Right hindlimb (tissue), 1 donor: ENCODE results near the gene BANF1.
"Not testable (repeated sequence)": the region's sequence is repeated elsewhere in the genome, so short reads cannot be mapped to it uniquely, and the experiment has no call there.

Source experiments
- DNase-seq: peaks from one replicate; pipeline ENCODE4 v3.0.0-alpha.2; 2018

Gene BANF1

GRCh38 chr11:65978391-65979238, 23.7 kb upstream of the BANF1 start:
- DNase-seq: no peak

GRCh38 chr11:65979261-65979759, 23.0 kb upstream of the BANF1 start:
- no peak for DNase-seq

GRCh38 chr11:65981101-65981740, 21.1 kb upstream of the BANF1 start:
- no peak for DNase-seq

DNA sequence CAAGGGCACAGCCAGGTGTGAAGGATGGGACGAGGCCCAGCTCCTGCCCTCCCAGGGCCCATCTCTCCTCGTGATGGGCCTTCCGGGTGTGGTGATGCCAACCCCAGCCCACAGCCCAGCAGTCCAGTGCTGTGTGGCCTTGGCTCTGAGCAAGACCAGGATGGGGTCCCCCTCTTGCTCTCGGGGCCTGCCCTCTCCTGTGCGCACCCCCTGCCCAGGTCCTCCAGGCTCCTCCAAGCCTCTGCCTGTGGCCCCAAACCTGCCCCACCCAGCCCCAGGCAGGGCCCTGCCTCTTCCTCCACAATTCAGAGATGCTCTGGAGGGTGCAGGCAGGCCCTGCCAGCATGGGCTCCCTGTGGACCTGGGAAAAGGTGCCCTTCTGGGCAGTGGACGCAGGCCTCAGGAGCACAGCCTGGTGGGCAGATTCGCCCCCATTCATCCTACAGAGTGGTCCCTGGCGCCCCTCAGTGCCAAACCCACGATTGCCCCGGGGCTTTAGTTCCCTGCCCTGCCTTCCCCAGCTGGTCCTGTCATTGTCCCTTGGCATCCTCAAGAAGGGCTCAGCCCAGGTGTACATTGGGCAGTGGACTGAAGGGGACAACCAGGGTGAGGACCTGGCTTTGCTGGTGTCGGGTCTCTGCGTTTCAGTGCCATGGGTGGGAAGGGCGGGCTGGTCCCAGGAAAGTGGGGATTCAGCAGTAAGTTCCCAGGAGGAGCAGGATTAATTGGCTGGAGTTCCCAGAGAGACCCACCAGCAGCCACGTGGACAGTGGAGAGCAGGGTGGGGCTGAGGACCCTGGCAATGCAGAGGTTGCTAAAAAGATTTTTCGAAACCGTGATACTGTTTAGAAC, 20.1 kb upstream of the BANF1 start:
- DNase-seq: no peak

- DNase-seq: no peak
These were observed 19.3 kb upstream of the BANF1 start for GRCh38 chr11:65982824-65983588.

DNA sequence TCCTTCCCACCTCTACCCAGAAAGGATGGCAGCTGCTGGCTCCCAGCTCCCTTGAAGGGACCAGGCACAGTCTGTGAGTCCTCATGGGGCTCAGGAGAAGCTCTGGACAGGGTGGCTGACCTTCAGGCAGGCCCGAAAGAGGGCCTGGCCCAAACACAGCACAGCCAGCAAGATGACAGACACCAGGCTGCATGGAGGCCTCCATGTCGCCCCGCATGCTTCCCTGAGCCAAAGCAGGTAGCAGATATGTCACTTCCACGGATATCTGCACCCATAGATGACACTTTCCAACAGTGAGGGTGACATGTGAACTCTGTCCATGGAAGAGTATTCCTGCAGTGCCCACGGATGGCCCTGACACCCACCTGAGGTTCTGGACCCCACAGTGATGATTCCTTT, 18.7 kb upstream of the BANF1 start:
- no peak for DNase-seq

DNA sequence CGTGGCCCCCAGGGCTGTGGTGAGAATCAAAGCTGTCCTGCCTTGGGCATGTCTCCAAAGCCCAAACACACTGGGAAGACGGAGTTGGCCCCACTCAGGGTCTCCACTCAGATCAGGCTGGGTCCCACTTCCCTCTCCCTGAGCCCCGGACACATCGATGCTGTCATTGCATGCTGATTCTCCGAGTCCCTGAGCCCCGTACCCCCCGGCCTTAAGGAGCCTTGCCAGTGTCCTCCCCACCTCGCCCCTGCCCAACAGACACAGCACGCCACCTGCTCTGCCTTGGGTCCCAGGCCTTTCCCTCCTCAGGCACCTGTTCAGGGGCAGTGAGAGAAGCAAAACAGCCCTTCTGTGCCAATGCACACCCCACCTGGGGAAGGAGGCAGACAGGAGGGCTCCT, 15.0 kb upstream of the BANF1 start:
- DNase-seq: no peak

DNA sequence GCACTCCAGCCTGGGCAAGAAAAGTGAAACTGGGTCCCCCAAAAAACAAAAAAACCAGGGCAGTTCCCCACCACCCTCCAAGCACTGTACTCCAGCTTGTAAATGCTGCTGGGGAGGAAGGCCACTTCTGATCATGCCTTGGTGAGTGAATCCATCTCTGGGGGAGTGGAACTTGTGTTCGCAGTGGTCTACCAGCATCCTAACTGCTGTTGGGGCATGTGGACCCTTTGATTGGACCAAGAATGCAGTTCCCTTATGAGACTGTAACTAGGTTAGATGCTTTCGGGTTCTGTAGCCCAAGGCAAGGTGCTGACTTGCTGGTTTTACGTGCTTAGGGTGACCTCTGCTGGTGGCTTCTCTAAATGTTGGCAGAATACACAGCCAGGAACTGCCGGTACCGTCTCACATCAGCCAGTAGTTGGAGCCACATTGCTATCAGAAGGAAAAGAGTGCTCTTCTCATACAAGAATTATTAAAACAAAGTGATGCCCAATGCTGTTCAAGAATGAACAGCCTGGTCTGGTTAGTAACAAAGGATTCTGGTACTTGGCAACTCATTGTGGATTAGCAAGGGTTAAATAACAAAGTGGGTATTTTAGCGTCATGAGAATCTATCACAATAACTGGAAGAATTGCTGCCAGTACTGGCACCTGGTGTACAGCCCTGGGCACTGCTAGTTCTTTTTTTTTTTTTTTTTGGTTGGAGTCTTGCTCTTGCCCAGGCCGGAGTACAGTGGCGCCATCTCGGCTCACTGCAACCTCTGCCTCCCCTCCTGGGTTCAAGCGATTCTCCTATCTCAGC, 13.3 kb upstream of the BANF1 start:
- DNase-seq: peak; percentile 94

GRCh38 chr11:65992056-65992455, 10.2 kb upstream of the BANF1 start:
- no peak for DNase-seq

DNA sequence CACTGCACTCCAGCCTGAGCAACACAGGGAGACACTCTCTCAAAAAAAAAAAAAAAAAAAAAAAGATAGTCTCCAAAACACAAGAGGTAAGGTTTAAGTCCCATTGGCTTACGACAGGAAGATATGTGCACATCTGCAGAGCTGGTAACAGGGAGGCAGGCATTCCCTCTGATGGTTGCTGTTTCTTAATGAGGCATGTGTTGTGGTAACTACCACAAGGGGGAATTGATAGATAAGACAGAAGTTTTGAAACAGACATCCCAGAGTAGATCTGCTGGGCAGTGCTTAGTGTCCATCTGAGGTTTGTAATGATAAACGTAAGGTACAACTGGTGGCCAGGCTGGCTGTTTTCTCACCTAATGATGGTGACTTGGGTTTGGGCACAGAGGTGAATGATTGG, 5.0 kb upstream of the BANF1 start:
- DNase-seq: no peak

DNA sequence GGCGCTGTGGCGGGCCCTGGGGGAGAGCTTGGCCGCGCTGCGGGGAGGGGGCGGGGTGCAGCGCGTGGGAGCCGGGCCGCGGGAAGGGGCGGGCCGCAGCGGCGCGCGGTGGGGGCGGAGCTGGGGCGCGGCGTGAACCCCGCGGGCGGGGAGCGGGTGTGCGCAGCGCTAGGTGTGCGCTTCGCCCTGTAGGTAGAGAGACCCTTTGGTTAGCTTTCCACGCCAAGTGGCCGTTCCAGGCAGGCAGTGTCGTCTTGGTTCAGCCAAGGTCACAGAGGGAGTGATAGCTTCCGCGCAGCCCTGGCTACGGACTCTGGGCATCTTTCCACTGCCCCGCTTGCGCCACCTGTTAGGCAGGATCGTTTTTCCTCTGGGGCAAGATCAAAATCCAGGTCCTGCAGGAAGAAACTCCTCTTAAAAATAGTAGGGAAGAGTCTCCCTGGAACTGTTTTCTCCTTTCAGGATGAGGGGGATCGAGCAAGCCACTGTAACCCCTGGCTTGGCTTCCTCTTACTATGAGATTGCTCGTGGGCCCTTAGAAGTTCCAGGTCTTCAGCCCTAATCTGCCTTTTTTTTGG, 434 bp downstream of the BANF1 start:
- peak; percentile 65 for DNase-seq

DNA sequence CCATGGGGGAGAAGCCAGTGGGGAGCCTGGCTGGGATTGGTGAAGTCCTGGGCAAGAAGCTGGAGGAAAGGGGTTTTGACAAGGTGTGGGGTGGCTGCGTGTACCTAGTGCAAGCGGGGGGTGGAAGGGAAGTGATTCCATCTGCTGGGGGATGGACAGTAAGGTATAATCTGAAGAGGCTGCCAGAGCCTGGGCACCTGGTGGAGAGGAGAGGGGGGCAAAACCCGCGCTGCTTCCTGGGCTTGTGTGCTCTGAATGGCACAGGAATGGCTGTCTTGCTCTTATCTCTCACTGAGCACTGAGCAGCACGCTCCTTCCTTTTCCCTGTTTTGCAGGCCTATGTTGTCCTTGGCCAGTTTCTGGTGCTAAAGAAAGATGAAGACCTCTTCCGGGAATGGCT, 988 bp downstream of the BANF1 start:
- no peak for DNase-seq

DNA sequence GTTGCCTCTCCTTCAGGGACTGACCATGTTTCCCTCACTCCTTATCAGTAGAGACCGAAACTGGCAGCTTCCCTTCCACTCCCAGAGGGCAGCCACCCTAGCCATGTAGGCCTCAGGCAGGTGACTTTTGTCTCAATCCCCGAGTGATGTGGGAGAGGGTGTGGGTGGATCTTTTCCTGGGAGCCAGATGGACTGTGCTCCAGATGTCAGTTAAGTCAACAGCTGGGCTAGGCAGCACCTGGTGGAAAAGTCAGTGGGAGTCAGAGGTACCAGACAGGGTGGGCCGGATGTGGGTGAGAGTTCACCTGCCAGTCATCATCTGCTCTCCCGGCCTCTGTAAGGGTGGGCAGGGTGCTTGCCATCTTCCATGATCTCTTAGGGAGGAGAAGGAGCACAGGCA, 1.9 kb downstream of the BANF1 start:
- no peak for DNase-seq

GRCh38 chr11:66006134-66006890, 4.0 kb downstream of the BANF1 start:
- DNase-seq: no peak

DNA sequence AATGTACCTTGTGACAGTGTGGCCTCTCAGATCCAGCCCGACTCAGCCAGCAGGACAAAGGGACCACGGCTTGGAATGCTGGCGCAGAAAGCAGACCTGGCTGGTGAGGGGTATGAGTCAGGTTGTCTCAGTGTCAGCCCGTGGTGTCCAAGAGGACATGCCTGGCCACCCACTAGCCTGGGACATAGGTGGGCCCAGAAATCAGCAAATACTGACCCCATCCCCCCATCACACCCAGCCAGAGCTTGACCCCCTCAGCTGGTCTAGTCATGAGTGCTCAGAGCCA, 4.5 kb downstream of the BANF1 start:
- DNase-seq: no peak

DNA sequence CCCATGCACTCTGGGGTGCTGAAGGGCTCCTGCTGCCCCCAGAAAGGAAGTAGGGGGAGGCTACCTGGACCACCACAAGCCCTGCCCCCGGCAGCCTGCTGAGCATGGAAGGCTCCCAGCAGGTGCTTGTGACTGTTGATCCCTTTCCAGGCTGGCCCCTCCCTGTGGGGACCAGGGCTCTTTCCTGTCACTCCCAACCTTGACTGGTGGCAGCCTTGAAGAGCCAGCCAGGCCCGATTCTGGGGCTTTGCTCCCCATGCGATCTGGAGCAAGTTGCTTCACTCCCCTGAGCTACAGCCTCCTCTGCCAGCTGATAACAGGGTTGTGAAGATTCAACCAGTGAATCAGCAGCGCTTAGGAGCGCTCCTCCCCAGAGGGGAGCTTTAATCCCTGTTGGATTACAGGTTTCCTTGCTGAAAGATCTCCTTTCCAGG, 4.9 kb downstream of the BANF1 start:
- DNase-seq: no peak

DNA sequence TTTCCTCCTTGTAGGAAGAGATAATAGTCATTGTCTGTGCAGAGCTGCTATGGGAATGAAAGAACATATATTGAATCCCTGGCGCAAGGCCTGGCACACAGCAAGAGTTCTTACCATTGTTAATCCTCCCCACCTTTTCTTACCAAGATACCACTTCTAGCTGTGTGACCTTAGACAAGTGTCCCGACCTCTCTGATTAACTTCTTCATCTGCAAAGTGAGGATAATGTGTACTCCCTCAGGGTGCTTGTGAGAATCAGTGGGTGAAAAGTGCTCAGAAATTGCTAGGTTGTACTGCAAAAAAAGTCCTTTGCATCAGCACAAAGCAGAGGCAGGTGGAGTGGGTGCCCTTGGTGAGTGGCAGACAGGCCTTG, 5.8 kb downstream of the BANF1 start:
- no peak for DNase-seq

- no peak for DNase-seq
These were observed 6.3 kb downstream of the BANF1 start for GRCh38 chr11:66008468-66009101.

DNA sequence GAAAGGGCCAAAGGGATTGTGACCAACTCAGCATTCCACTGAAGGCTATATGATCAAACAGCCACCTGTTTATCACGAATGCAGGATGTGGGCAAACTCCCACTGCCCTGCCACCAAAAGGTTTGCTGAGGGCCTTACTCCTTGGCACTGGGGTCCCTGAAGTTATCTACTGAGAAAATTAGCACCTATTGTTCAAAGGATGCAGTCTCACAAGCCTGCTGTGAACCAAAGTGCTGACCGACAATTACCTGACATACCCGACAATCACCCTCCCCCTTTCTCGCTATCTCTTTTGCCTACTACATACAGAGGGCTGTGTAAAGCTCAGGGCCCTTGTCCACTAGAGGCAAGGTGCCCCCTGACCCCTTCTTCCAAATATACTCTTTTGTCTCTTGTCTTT, 7.7 kb downstream of the BANF1 start:
- DNase-seq: not testable (repeated sequence)

GRCh38 chr11:66011239-66011784, 9.0 kb downstream of the BANF1 start:
- DNase-seq: no peak
